Neural progenitor cell (in vitro differentiated cells): Measurements from ENCODE around the gene ASGR1.

ENCODE experiments used
- EZH2 ChIP-seq: fragments of 200-600 bp; sonication (generic); IDR thresholded peaks from 2 replicates; pipeline ENCODE4 v1.6.1; 2017; ENCODE audit warnings: antibody characterized with exemption, mild to moderate bottlenecking, moderate library complexity
- TF ChIP-seq, protein P1 (sequence below): fragments of 200-600 bp; sonication (generic); IDR thresholded peaks from 2 replicates; pipeline ENCODE4 v1.5.1; 2017; ENCODE audit warnings: antibody characterized with exemption, mild to moderate bottlenecking

GRCh38 chr17:7138800-7139381 is 40.3 kb downstream of the ASGR1 start:
- TF ChIP-seq, protein P1, sequence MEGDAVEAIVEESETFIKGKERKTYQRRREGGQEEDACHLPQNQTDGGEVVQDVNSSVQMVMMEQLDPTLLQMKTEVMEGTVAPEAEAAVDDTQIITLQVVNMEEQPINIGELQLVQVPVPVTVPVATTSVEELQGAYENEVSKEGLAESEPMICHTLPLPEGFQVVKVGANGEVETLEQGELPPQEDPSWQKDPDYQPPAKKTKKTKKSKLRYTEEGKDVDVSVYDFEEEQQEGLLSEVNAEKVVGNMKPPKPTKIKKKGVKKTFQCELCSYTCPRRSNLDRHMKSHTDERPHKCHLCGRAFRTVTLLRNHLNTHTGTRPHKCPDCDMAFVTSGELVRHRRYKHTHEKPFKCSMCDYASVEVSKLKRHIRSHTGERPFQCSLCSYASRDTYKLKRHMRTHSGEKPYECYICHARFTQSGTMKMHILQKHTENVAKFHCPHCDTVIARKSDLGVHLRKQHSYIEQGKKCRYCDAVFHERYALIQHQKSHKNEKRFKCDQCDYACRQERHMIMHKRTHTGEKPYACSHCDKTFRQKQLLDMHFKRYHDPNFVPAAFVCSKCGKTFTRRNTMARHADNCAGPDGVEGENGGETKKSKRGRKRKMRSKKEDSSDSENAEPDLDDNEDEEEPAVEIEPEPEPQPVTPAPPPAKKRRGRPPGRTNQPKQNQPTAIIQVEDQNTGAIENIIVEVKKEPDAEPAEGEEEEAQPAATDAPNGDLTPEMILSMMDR, result no peak
- no peak for TF ChIP-seq EZH2
